HFFc6 (cell line): ENCODE results near the gene NRXN2. TPM values are rescaled to one million over a fixed set of nuclear protein-coding genes. Genes with fewer than 3 reads are reported as not detected.

Experiments used
- DNase-seq: peaks from one replicate; pipeline ENCODE4 v3.0.0-alpha.2; 2018
- H3K27ac Mint-ChIP-seq: 2 replicates; pipeline ENCODE4 v1.8.0; 2020; ENCODE audit warnings: mild to moderate bottlenecking, mixed read lengths
- H3K27me3 Mint-ChIP-seq: 2 replicates; pipeline ENCODE4 v1.8.0; 2021; ENCODE audit warnings: mild to moderate bottlenecking, moderate library complexity, mixed read lengths; ENCODE audit not compliant: insufficient read depth
- H3K36me3 Mint-ChIP-seq: 2 replicates; pipeline ENCODE4 v1.8.0; 2021; ENCODE audit warnings: low read depth, mixed read lengths
- H3K4me1 Mint-ChIP-seq: 2 replicates; pipeline ENCODE4 v1.8.0; 2020; ENCODE audit warnings: low read depth, mixed read lengths
- H3K4me3 Mint-ChIP-seq: 2 replicates; pipeline ENCODE4 v1.8.0; 2020; ENCODE audit warnings: mild to moderate bottlenecking, moderate library complexity, mixed read lengths
- H3K9me3 Mint-ChIP-seq: 2 replicates; pipeline ENCODE4 v1.8.0; 2020; ENCODE audit warnings: mild to moderate bottlenecking, mixed read lengths
- total RNA-seq, 6 experiments: library from RNA; stranded (reverse); fragmentation: NEBNext Ultra II Directional; extraction: Animal tissue kit (Norgen Biotek cat#: 25700); gene quantifications; 2 replicates in 1 of 6; 3 replicates in 5 of 6; pipeline ENCODE4 v1.2.3, GENCODE V29; 2021
- TF ChIP-seq, protein P1 (sequence below): fragments of 200-600 bp; sonication (generic); IDR thresholded peaks from 2 replicates; pipeline ENCODE4 v1.5.0; 2021; ENCODE audit warnings: antibody characterized with exemption, mild to moderate bottlenecking

NRXN2 gene
- total RNA-seq, 6 experiments from 2014 or later = 0.14 to 0.51 (median 0.31) TPM; not detected in 1

DNA sequence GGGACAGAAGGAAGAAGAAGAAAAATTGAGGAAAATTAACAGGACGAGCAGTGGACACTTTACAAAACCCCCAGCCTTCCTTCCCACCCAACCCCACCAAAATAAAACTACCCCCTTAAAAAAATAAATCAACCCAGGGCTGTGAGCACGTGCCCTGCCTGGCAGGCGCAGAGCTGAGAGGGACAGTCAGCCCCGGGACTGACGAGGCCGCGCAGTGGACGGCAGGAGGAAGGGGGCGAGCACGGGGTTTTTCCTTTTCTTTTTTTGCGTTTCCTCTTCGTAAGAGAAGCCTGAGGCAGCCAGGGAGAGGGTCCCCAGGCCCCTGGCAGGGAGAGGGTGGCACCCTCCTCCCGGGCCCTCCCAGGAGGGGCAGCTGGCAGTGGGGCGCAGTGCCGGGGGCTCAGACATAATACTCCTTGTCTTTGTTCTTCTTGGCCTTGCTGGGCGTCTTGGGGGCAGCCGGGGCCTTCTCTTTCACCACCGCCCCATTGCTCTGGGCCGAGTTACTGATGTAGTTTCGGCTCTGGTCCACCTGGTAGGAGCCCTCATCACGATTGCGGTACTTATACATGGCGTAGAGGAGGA, 116.1 kb downstream of the NRXN2 start:
- Mint-ChIP-seq H3K4me3 (no peak overlapping the region), H3K27me3 (peaks cover 44% of the 10 kb centered on the region), H3K9me3 (no peaks in the 10 kb centered on the region), H3K4me1 (0 out of 2 replicates have a peak, but pooled peaks cover 3% of the 10 kb centered on the region), H3K27ac (no peak overlapping the region), H3K36me3 (no peaks in the 10 kb centered on the region)
- TF ChIP-seq, protein P1, sequence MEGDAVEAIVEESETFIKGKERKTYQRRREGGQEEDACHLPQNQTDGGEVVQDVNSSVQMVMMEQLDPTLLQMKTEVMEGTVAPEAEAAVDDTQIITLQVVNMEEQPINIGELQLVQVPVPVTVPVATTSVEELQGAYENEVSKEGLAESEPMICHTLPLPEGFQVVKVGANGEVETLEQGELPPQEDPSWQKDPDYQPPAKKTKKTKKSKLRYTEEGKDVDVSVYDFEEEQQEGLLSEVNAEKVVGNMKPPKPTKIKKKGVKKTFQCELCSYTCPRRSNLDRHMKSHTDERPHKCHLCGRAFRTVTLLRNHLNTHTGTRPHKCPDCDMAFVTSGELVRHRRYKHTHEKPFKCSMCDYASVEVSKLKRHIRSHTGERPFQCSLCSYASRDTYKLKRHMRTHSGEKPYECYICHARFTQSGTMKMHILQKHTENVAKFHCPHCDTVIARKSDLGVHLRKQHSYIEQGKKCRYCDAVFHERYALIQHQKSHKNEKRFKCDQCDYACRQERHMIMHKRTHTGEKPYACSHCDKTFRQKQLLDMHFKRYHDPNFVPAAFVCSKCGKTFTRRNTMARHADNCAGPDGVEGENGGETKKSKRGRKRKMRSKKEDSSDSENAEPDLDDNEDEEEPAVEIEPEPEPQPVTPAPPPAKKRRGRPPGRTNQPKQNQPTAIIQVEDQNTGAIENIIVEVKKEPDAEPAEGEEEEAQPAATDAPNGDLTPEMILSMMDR = no peak
- DNase-seq = no peak

DNA sequence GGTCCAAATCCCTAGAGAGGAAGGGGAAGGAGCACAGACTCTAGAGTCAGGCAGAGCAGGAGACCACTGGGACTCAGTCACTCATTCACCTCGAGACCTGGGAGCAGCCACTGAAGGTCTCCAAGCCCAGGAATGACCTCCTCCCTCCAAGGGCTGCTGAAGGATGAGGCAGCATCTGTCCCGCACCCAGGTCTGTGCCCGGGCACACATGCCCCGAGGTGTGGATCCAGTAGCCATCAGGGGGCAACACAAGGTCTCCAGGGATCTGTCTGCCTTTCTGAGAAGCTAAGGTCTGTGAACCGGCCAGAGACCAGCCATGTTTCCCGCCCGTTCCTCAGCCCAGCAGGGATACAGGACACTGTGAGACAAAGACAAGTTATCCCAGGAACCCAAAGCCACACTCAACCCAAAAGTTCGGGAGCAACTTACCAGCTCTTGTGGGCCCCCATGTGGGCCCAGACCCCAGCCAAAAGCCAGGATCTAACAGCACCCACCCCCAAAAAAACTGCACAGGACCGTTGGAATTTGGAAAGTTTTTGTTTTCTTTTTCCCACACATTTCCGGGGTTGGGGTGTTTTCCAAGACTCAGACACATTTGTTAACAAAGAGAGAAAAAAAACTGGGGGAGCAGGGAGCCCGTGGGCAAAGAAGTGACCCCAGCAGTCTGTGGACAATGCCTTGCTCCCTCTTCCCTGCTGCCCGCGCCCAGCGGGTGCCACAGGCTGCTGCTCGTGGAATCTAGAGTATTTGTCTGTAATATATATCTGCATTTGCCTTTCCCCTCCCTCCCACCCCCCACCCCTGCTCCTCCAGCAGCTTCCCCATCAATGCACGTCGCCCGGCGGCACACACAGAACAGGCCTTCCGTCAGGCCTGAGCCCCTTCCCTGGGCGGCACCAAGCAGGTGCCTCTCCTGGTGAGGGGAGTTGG, 117.1 kb downstream of the NRXN2 start:
- Mint-ChIP-seq H3K4me1 (no peaks in the 10 kb centered on the region), H3K36me3 (no peaks in the 10 kb centered on the region), H3K27ac (no peak overlapping the region), H3K27me3 (peaks cover 45% of the 10 kb centered on the region), H3K4me3 (no peak overlapping the region), H3K9me3 (no peaks in the 10 kb centered on the region)
- no peak for DNase-seq
- TF ChIP-seq, protein P1 = no peak

DNA sequence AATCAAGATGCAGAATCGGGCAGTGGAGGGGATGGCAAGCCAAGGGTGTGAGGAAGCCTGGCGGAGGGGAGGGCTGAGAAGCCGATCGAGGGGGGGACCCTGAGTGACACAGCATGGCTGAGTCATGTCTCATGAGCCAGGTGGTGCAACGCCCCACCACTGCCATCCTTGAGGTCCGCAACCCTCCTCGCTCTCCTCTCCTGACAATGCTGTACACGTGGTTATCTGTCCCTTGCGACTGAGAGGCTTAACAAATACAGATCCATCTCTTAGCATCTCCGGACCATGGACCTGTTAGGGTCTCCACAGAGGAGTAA, 117.8 kb downstream of the NRXN2 start:
- no peaks in the 10 kb centered on the region for H3K9me3 Mint-ChIP-seq
- TF ChIP-seq, protein P1 = no peak
- no peaks in the 10 kb centered on the region for H3K4me1 Mint-ChIP-seq
- H3K36me3 Mint-ChIP-seq = no peaks in the 10 kb centered on the region
- no peak overlapping the region for H3K4me3 Mint-ChIP-seq
- H3K27ac Mint-ChIP-seq = no peak overlapping the region
- peaks cover 44% of the 10 kb centered on the region for H3K27me3 Mint-ChIP-seq
- DNase-seq = no peak

DNA sequence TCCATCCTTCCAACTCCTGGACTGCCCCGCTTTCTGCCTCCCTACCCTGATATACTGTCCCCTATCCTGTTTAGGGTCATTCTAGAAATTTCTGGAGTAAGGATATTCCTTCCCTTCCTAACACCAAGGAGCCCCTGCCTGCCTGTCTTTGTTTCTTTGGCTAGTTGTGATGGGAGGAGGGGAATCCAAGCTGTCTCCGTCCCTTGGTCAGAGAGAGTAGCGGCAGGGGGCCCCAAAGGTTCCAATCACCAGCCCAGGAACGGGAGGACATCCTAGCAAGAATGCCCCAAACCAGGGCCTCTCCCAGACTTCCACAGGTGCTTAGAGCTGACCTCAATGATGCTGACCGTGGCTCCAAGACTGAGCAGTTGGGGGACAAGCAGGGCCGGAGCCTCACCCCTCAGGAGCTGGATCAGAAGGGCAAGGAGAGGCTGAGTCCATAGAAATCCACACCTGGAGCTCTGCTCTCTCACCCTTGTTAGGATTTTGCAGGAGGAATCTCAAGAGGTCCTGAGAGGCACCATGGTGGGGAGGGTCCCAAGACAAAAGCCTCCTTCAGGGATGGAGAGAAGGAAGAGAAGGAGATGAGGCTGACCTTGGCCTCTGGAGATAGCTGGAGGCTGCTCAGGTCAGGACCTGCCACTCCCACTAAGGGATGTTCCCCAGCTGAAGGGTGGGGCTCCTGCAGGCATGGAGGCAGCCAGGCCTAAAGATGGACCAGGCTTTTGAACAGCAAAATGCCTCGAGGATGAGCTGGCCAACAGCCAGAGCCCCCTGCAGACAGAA, 118.3 kb downstream of the NRXN2 start:
- H3K27ac Mint-ChIP-seq = no peak overlapping the region
- no peak overlapping the region for H3K4me3 Mint-ChIP-seq
- no peaks in the 10 kb centered on the region for H3K9me3 Mint-ChIP-seq
- peaks cover 44% of the 10 kb centered on the region for H3K27me3 Mint-ChIP-seq
- H3K36me3 Mint-ChIP-seq = no peaks in the 10 kb centered on the region
- TF ChIP-seq, protein P1 = no peak
- no peaks in the 10 kb centered on the region for H3K4me1 Mint-ChIP-seq
- no peak for DNase-seq

DNA sequence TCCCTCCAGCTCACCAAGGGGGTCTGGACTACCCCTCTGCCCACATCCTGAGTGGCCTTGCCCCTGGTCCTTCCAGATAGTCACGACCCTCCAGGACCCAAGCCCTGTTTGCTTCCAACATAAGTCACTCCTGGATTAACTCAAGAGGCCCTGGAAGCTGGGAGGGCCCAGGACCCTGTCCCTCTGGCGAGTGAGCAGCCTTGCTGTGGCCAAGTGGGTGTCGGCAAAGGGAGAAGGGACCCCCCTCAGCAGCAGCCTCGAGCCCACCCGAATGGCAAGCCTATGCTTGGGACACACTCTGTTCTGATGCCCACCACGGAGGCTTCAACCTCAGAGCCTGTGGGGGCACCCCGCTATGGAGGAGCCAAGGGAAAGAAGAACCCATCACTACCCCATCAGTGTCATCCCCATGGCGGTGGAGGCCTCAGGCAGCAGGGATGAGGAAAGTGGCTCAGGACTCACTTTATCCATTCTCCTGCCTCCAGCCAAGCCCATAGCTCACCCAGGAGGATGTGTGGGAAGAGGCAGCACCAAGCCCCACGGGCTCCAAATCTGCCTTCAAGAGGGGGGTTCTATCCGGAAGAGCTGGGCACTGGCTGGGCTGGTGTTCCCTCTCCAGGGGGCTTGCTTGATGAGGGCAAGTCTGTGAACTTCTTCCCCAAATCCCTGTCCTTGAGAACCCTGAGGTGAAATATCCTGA, 119.4 kb downstream of the NRXN2 start:
- peaks cover 36% of the 10 kb centered on the region for H3K27me3 Mint-ChIP-seq
- no peaks in the 10 kb centered on the region for H3K4me1 Mint-ChIP-seq
- DNase-seq = no peak
- H3K27ac Mint-ChIP-seq = no peak overlapping the region
- no peaks in the 10 kb centered on the region for H3K9me3 Mint-ChIP-seq
- no peak overlapping the region for H3K4me3 Mint-ChIP-seq
- TF ChIP-seq, protein P1 = no peak
- no peaks in the 10 kb centered on the region for H3K36me3 Mint-ChIP-seq
